Loucy (cell line): ENCODE results near the gene CCDC178.

Experiments
- H2AFZ ChIP-seq: fragments of 200-600 bp; sonication (generic); 2 replicates; pipeline ENCODE4 v1.6.0; 2016; ENCODE audit warnings: antibody characterized with exemption, mild to moderate bottlenecking, low read length, moderate library complexity
- H3F3A ChIP-seq: fragments of 200-600 bp; 2 replicates; pipeline ENCODE4 v1.6.0; 2016; ENCODE audit warnings: antibody characterized with exemption, low read depth, mild to moderate bottlenecking
- H3K27me3 ChIP-seq: fragments of 200-600 bp; sonication (generic); 2 replicates; pipeline ENCODE4 v1.6.1; 2014; ENCODE audit warnings: low read length, mild to moderate bottlenecking; ENCODE audit not compliant: insufficient read depth, poor library complexity, severe bottlenecking
- H3K36me3 ChIP-seq: fragments of 200-600 bp; sonication (generic); 2 replicates; pipeline ENCODE4 v1.6.1; 2016; ENCODE audit warnings: low read length; ENCODE audit not compliant: insufficient read depth
- H3K4me1 ChIP-seq: fragments of 200-600 bp; sonication (generic); 2 replicates; pipeline ENCODE4 v1.5.1; 2014; ENCODE audit warnings: low read length, mild to moderate bottlenecking; ENCODE audit not compliant: insufficient read depth, poor library complexity, severe bottlenecking
- H3K4me2 ChIP-seq: fragments of 200-600 bp; sonication (generic); 2 replicates; pipeline ENCODE4 v1.6.0; 2014; ENCODE audit warnings: antibody characterized with exemption, low read length, low read depth, mild to moderate bottlenecking; ENCODE audit not compliant: poor library complexity, severe bottlenecking
- H3K4me3 ChIP-seq: fragments of 200-600 bp; sonication (generic); 2 replicates; pipeline ENCODE4 v1.5.1; 2014; ENCODE audit warnings: low read length, mild to moderate bottlenecking, mixed read lengths; ENCODE audit not compliant: poor library complexity, severe bottlenecking
- H3K79me2 ChIP-seq: fragments of 200-600 bp; sonication (generic); 2 replicates; pipeline ENCODE4 v1.6.1; 2014; ENCODE audit warnings: low read length; ENCODE audit not compliant: insufficient read depth
- H3K9ac ChIP-seq: fragments of 200-600 bp; sonication (generic); 2 replicates; pipeline ENCODE4 v1.6.0; 2014; ENCODE audit warnings: mild to moderate bottlenecking, low read depth, low read length, moderate library complexity; ENCODE audit not compliant: poor library complexity, severe bottlenecking
- H3K9me2 ChIP-seq: fragments of 200-600 bp; sonication (generic); replicated peaks from 2 replicates; pipeline ENCODE4 v1.6.1; 2016; ENCODE audit warnings: low read depth, low read length, mixed read lengths
- H3K9me3 ChIP-seq: fragments of 200-600 bp; sonication (generic); 2 replicates; pipeline ENCODE4 v1.6.1; 2014; ENCODE audit warnings: mild to moderate bottlenecking, antibody characterized with exemption, low read length, low read depth; ENCODE audit not compliant: insufficient read depth
- H4K20me1 ChIP-seq: fragments of 200-600 bp; sonication (generic); 2 replicates; pipeline ENCODE4 v1.6.0; 2014; ENCODE audit warnings: antibody characterized with exemption, low read length, mild to moderate bottlenecking; ENCODE audit not compliant: insufficient read depth, poor library complexity, severe bottlenecking
- CTCF ChIP-seq: fragments of 200-600 bp; sonication (generic); conservative IDR thresholded peaks from 2 replicates; pipeline ENCODE4 v1.5.1; 2014; ENCODE audit warnings: mild to moderate bottlenecking, antibody characterized with exemption, low read length
- EZH2phosphoT487 ChIP-seq: fragments of 200-600 bp; IDR thresholded peaks from 2 replicates; pipeline ENCODE4 v1.6.1; 2018; ENCODE audit warnings: antibody characterized with exemption, mild to moderate bottlenecking, moderate library complexity, borderline replicate concordance

Gene CCDC178

GRCh38 chr18:32968248-32968647 lies 472.3 kb downstream of the CCDC178 start:
- H2AFZ ChIP-seq = no peak overlapping the region
- no peak overlapping the region for H3K4me3 ChIP-seq
- H3K4me1 ChIP-seq = no peaks in the 10 kb centered on the region
- H3K9ac ChIP-seq = no peak overlapping the region
- H4K20me1 ChIP-seq = no peaks in the 10 kb centered on the region
- H3K27me3 ChIP-seq = no peaks in the 10 kb centered on the region
- no peaks in the 10 kb centered on the region for H3F3A ChIP-seq
- no peaks in the 10 kb centered on the region for H3K36me3 ChIP-seq
- no peak overlapping the region for H3K4me2 ChIP-seq
- TF ChIP-seq CTCF = no peak
- no peaks in the 10 kb centered on the region for H3K9me3 ChIP-seq
- 0 out of 2 replicates have a peak, but pooled peaks cover 2% of the 10 kb centered on the region for H3K9me2 ChIP-seq
- no peaks in the 10 kb centered on the region for H3K79me2 ChIP-seq

GRCh38 chr18:32966141-32966540 lies 474.4 kb downstream of the CCDC178 start:
- H3F3A ChIP-seq = no peaks in the 10 kb centered on the region
- H3K9ac ChIP-seq = no peak overlapping the region
- no peak overlapping the region for H2AFZ ChIP-seq
- H3K36me3 ChIP-seq = no peaks in the 10 kb centered on the region
- H4K20me1 ChIP-seq = no peaks in the 10 kb centered on the region
- H3K4me1 ChIP-seq = no peaks in the 10 kb centered on the region
- H3K27me3 ChIP-seq = no peaks in the 10 kb centered on the region
- TF ChIP-seq EZH2phosphoT487 (no peak), CTCF (no peak)
- H3K9me3 ChIP-seq = no peaks in the 10 kb centered on the region
- H3K4me2 ChIP-seq = no peak overlapping the region
- H3K9me2 ChIP-seq = no peaks in the 10 kb centered on the region
- H3K4me3 ChIP-seq = no peak overlapping the region
- no peaks in the 10 kb centered on the region for H3K79me2 ChIP-seq

- Histone ChIP-seq H3K4me3 (no peak overlapping the region), H3F3A (no peaks in the 10 kb centered on the region), H3K79me2 (no peaks in the 10 kb centered on the region), H3K4me2 (no peak overlapping the region), H2AFZ (no peak overlapping the region), H3K9me2 (no peaks in the 10 kb centered on the region), H4K20me1 (no peaks in the 10 kb centered on the region), H3K36me3 (no peaks in the 10 kb centered on the region), H3K9me3 (no peaks in the 10 kb centered on the region), H3K9ac (no peak overlapping the region), H3K27me3 (no peaks in the 10 kb centered on the region), H3K4me1 (no peaks in the 10 kb centered on the region)
- no peak for TF ChIP-seq EZH2phosphoT487
- no peak for TF ChIP-seq CTCF
Measured at GRCh38 chr18:32961538-32961937, 479.0 kb downstream of the CCDC178 start.
